Testis (tissue), 3 donors: ENCODE measurements around the gene TRANK1. TPM values are rescaled to one million over a fixed set of nuclear protein-coding genes. Genes with fewer than 3 reads are reported as not detected.

ENCODE experiments used
- DNase-seq: peaks from one replicate; pipeline ENCODE4 v3.0.0-alpha.2; 2019
- H3K27ac ChIP-seq, 2 donors: fragments of 200-600 bp; sonication (generic); one replicate each; pipeline ENCODE4 v1.5.1; 2019
- H3K27me3 ChIP-seq: fragments of 200-600 bp; sonication (generic); one replicate; pipeline ENCODE4 v1.5.1; 2019
- H3K36me3 ChIP-seq: fragments of 200-600 bp; sonication (generic); one replicate; pipeline ENCODE4 v1.5.1; 2017; ENCODE audit warnings: low read depth; ENCODE audit errors: missing control alignments
- H3K4me1 ChIP-seq: fragments of 200-600 bp; sonication (generic); one replicate; pipeline ENCODE4 v1.5.1; 2019
- H3K4me3 ChIP-seq, 2 donors: fragments of 200-600 bp; sonication (generic); one replicate each; pipeline ENCODE4 v1.5.1; 2017 to 2019
- H3K9me3 ChIP-seq: fragments of 200-600 bp; sonication (generic); one replicate; pipeline ENCODE4 v1.5.1; 2017
- CTCF ChIP-seq, 3 experiments: fragments of 450-650 bp in 2 of 3; fragments of 200-600 bp in 1 of 3; sonication (generic) in 1 of 3; IDR thresholded peaks; one replicate each; pipeline ENCODE4 v1.5.1; 2016 to 2019; ENCODE audit warnings: antibody characterized with exemption in 3 of 3, mild to moderate bottlenecking in 2 of 3, moderate library complexity in 1 of 3
- POLR2A ChIP-seq: fragments of 450-650 bp; IDR thresholded peaks from one replicate; pipeline ENCODE4 v1.6.1; 2017; ENCODE audit warnings: antibody characterized with exemption, mild to moderate bottlenecking, moderate library complexity
- WGBS, 2 donors: methylation state at CpG; one replicate each; pipeline ENCODE4 v1.1.5; 2018; 5-methylcytosine and 5-hydroxymethylcytosine counted together
- intact Hi-C: fragments of 100-400 bp; cut with DNase I; formaldehyde crosslinking; loops from one replicate; pipeline ENCODE4 v1.15.1; 2023; ENCODE audit warnings: low total_unique reads
- polyA plus RNA-seq: library from polyadenylated mRNA; stranded (reverse); fragments of 350-450 nt; fragmentation: Illumina TruSeq; extraction: RNeasy Lipid Tissue Mini Kit (QIAGEN cat#74804); gene quantifications from one replicate; pipeline ENCODE4 v1.2.3, GENCODE V29; 2014; ENCODE audit warnings: low read depth, low replicate concordance; ENCODE audit not compliant: insufficient read depth
- total RNA-seq, 2 donors: library from RNA; depleted of rRNA; stranded (reverse); fragments of >200 nt; gene quantifications; one replicate each; pipeline ENCODE4 v1.2.3, GENCODE V29; 2016

Gene TRANK1
- total and polyA plus RNA-seq, 3 donors from 2014 or later: 7.5 to 11.0 (median 7.6) TPM

GRCh38 chr3:36814066-36814717 lies 130.7 kb downstream of the TRANK1 start:
- Histone ChIP-seq H3K4me3 (no peak overlapping the region), H3K4me1 (no peaks in the 10 kb centered on the region), H3K36me3 (no peaks in the 10 kb centered on the region), H3K9me3 (no peaks in the 10 kb centered on the region), H3K27ac (no peak overlapping the region), H3K27me3 (no peaks in the 10 kb centered on the region)
- intact Hi-C loops: no loop called here
- DNase-seq: no peak
- 60 to 64% methylated on average over 7 of the region's 7 CpGs for WGBS, 2 donors
- no peak for TF ChIP-seq CTCF (IDR thresholded peaks at IDR 0.05)
- no peak for TF ChIP-seq POLR2A

- intact Hi-C loops: no loop called here
- no peaks in the 10 kb centered on the region for H3K27me3 ChIP-seq
- no peak for DNase-seq
- no peaks in the 10 kb centered on the region for H3K4me1 ChIP-seq
- 88 to 93% methylated on average over 6 of the region's 6 CpGs for WGBS, 2 donors
- H3K9me3 ChIP-seq: no peaks in the 10 kb centered on the region
- H3K27ac ChIP-seq: no peak overlapping the region
- no peak overlapping the region for H3K4me3 ChIP-seq
- TF ChIP-seq POLR2A: no peak
- no peak for TF ChIP-seq CTCF (IDR thresholded peaks at IDR 0.05)
- H3K36me3 ChIP-seq: no peaks in the 10 kb centered on the region
Observed at GRCh38 chr3:36813305-36813704, 131.5 kb downstream of the TRANK1 start.

- Histone ChIP-seq H3K36me3 (no peaks in the 10 kb centered on the region), H3K27ac (no peak overlapping the region), H3K27me3 (no peaks in the 10 kb centered on the region), H3K4me1 (no peaks in the 10 kb centered on the region), H3K4me3 (no peak overlapping the region), H3K9me3 (no peaks in the 10 kb centered on the region)
- TF ChIP-seq POLR2A: no peak
- TF ChIP-seq CTCF (IDR thresholded peaks at IDR 0.05): no peak
- intact Hi-C loops: no loop called here
- WGBS, 2 donors: 96 to 100% methylated on average over 1 of the region's 1 CpG
- DNase-seq: no peak
Observed at GRCh38 chr3:36812240-36812639, 132.6 kb downstream of the TRANK1 start.

- intact Hi-C loops: no loop called here
- Histone ChIP-seq H3K27ac (no peak overlapping the region), H3K4me1 (no peaks in the 10 kb centered on the region), H3K27me3 (no peaks in the 10 kb centered on the region), H3K36me3 (no peaks in the 10 kb centered on the region), H3K4me3 (no peak overlapping the region), H3K9me3 (no peaks in the 10 kb centered on the region)
- 82 to 95% methylated on average over 2 of the region's 2 CpGs for WGBS, 2 donors
- DNase-seq: no peak
- TF ChIP-seq CTCF (IDR thresholded peaks at IDR 0.05) (no peak), POLR2A (no peak)
Observed at GRCh38 chr3:36811768-36812167, 133.1 kb downstream of the TRANK1 start.
